Neural progenitor cell (in vitro differentiated cells): ENCODE data around the gene NPR3.

ENCODE experiments used
- CTCF ChIP-seq: fragments of 200-600 bp; sonication (generic); IDR thresholded peaks from 2 replicates; pipeline ENCODE4 v1.5.1; 2017; ENCODE audit warnings: antibody characterized with exemption, mild to moderate bottlenecking
- EZH2 ChIP-seq: fragments of 200-600 bp; sonication (generic); IDR thresholded peaks from 2 replicates; pipeline ENCODE4 v1.6.1; 2017; ENCODE audit warnings: antibody characterized with exemption, mild to moderate bottlenecking, moderate library complexity
- EZH2phosphoT487 ChIP-seq: fragments of 200-600 bp; sonication (generic); IDR thresholded peaks from 2 replicates; pipeline ENCODE4 v1.6.1; 2017; ENCODE audit warnings: antibody characterized with exemption

DNA sequence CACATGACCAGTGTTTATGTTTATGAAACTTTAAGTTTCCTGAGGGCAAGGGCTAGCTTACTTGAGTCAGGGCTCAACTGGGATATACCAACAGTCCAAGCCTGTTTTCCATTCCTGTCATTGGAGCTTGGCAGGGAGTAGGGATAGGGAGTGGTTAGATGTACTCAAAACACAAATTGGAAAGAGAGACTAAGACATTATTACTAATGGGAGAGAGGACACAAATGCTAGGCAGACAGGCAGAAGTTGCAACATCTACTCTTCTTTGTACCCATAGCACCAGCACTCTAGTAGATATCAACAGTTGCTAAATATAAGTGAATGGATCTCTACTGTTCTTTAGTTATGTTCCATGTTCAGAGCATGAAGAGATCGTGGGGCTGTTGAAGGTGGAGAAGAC lies 62.8 kb downstream of the NPR3 start:
- no peak for TF ChIP-seq CTCF
- TF ChIP-seq EZH2phosphoT487: no peak
- TF ChIP-seq EZH2: no peak
